Keratinocyte (primary cell): ENCODE data around the gene ACVR1B. TPM values are rescaled to one million over a fixed set of nuclear protein-coding genes. Genes with fewer than 3 reads are reported as not detected.

Experiments used
- DNase-seq: peaks from one replicate; pipeline ENCODE4 v3.0.0-alpha.2; 2011; ENCODE audit warnings: low read depth, missing footprints, low spot score
- FAIRE-seq: peaks from 2 replicates; lab custom pipeline; 2011; peaks lifted over from hg19 to GRCh38; lab: Jason Lieb, UNC
- H2AFZ ChIP-seq: 2 replicates; pipeline ENCODE4 v1.6.0; 2012; ENCODE audit warnings: low read length, control low read depth, inconsistent platforms; ENCODE audit not compliant: control insufficient read depth
- H3K27ac ChIP-seq: 2 replicates; pipeline ENCODE4 v1.5.1; 2011; ENCODE audit warnings: low read length; ENCODE audit not compliant: control insufficient read depth, insufficient read depth
- H3K27me3 ChIP-seq: 3 replicates; pipeline ENCODE4 v1.6.0; 2011; ENCODE audit warnings: low read length; ENCODE audit not compliant: control insufficient read depth, insufficient read depth; ENCODE audit errors: extremely low read depth
- H3K36me3 ChIP-seq, 2 experiments: 2 replicates in 1 of 2; 3 replicates in 1 of 2; pipeline ENCODE4 v1.5.1; 2011; ENCODE audit warnings: low read length in 2 of 2, mild to moderate bottlenecking in 1 of 2; ENCODE audit not compliant: control insufficient read depth in 2 of 2, insufficient read depth in 2 of 2; ENCODE audit errors: extremely low read depth in 1 of 2
- H3K4me1 ChIP-seq: 3 replicates; pipeline ENCODE4 v1.5.1; 2011; ENCODE audit warnings: low read length; ENCODE audit not compliant: control insufficient read depth, insufficient read depth; ENCODE audit errors: extremely low read depth
- H3K4me2 ChIP-seq: 3 replicates; pipeline ENCODE4 v1.6.0; 2011; ENCODE audit warnings: low read depth, low read length; ENCODE audit not compliant: control insufficient read depth, insufficient read depth; ENCODE audit errors: extremely low read depth
- H3K4me3 ChIP-seq, 3 experiments: fragments of 200-600 bp in 1 of 3; sonication (generic) in 1 of 3; 2 replicates in 2 of 3; 3 replicates in 1 of 3; pipeline ENCODE4 v1.5.1; 2011 to 2016; ENCODE audit warnings: low read length in 3 of 3, mild to moderate bottlenecking in 3 of 3, control low read depth in 2 of 3, inconsistent platforms in 1 of 3, low read depth in 1 of 3, mixed read lengths in 1 of 3, mixed run types in 1 of 3, moderate library complexity in 1 of 3; ENCODE audit not compliant: control insufficient read depth in 2 of 3, insufficient read depth in 2 of 3; ENCODE audit errors: extremely low read depth in 1 of 3
- H3K79me2 ChIP-seq: 2 replicates; pipeline ENCODE4 v1.6.0; 2012; ENCODE audit warnings: low read length; ENCODE audit not compliant: control insufficient read depth, insufficient read depth
- H3K9ac ChIP-seq: 3 replicates; pipeline ENCODE4 v1.6.0; 2011; ENCODE audit warnings: low read length; ENCODE audit not compliant: control insufficient read depth, insufficient read depth; ENCODE audit errors: extremely low read depth
- H3K9me1 ChIP-seq: 3 replicates; pipeline ENCODE4 v1.6.0; 2011; ENCODE audit warnings: low read length; ENCODE audit not compliant: control insufficient read depth, insufficient read depth; ENCODE audit errors: extremely low read depth
- H3K9me3 ChIP-seq: 2 replicates; pipeline ENCODE4 v1.5.1; 2012; ENCODE audit warnings: low read depth, low read length; ENCODE audit not compliant: control insufficient read depth
- H4K20me1 ChIP-seq: 3 replicates; pipeline ENCODE4 v1.6.0; 2011; ENCODE audit warnings: low read length; ENCODE audit not compliant: control insufficient read depth, insufficient read depth; ENCODE audit errors: extremely low read depth
- EZH2 ChIP-seq: IDR thresholded peaks from one replicate; pipeline ENCODE4 v1.6.1; 2012; ENCODE audit warnings: inconsistent platforms, mild to moderate bottlenecking, low read length, moderate library complexity
- dilution Hi-C: fragments of 300-500 bp; cut with MboI; formaldehyde crosslinking; loops from one replicate; pipeline ENCODE4 v1.7.0; 2020; ENCODE audit warnings: low sequenced_read_pairs; ENCODE audit not compliant: extremely low pct_ligation_motif_present
- polyA plus RNA-seq, 5 experiments: library from polyadenylated mRNA; depleted of rRNA in 3 of 5; stranded (reverse) in 3 of 5; stranded (forward) in 1 of 5; unstranded in 1 of 5; fragments of >200 nt; gene quantifications; 1 replicate in 1 of 5; 2 replicates in 3 of 5; 3 replicates in 1 of 5; pipeline versions ENCODE4 v1.2.1 to v1.2.3, GENCODE V29; 2011 to 2012; ENCODE audit warnings: missing spikeins in 2 of 5, low read depth in 1 of 5, low replicate concordance in 1 of 5
- small RNA-seq, 3 experiments: library from RNA; depleted of rRNA; stranded (forward); fragments of <200 nt; gene quantifications; one replicate each; pipeline ENCODE3, GENCODE V24; 2012; ENCODE audit warnings: low read depth in 3 of 3, low replicate concordance in 1 of 3; ENCODE audit not compliant: insufficient read length in 3 of 3
- TF ChIP-seq, protein P1 (sequence below), 3 experiments: IDR thresholded peaks in 1 of 3; conservative IDR thresholded peaks in 1 of 3; optimal IDR thresholded peaks in 1 of 3; 2 replicates in 2 of 3; 3 replicates in 1 of 3; pipeline versions ENCODE3 to v1.5.1; 2011; ENCODE audit warnings: low read length in 3 of 3, mild to moderate bottlenecking in 3 of 3, moderate library complexity in 2 of 3, control low read depth in 1 of 3, inconsistent platforms in 1 of 3; ENCODE audit not compliant: insufficient read depth in 2 of 3; ENCODE audit errors: extremely low read depth in 1 of 3

The ACVR1B gene
- polyA plus RNA-seq, 1 donor (not counting 4 experiments of a cell fraction or from before 2014, with no cell fraction given): 12.7 TPM

DNA sequence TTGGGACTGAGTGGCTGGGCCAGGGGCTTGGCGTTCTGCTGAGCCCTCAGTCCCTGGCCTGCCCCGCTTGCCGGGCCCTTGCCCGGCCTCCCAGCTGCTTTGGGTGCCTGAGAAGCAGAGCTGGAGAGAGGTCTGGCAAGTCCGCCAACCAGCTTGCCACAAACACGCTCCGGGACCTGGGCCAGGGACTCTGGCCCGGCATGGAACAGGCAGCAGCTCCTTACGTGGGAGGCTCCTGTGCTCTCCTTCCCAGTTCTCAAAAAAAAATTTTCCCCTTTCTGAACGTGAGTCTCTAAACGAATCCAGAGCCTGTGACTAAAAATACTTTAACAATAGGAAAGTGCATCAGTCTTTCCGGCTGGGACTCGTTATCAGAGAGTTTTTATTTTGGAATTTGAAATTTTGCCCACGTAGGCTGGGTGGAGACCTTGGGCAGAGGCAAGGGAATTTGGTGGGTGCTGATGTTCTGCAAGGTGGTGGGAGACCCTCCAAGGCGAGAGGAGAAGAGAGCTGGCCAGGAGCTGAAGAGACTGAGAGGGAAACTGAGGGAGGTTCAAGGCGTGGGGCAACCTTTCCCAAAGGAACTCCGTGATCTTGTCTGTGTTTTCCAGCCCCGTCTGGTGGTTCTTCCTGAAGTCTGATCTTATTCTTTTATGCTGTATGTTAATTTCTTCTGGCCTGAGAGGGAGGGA is 92.9 kb downstream of the ACVR1B start:
- no peaks in the 10 kb centered on the region for H3K79me2 ChIP-seq
- no peak overlapping the region for H3K4me2 ChIP-seq
- no peaks in the 10 kb centered on the region for H3K36me3 ChIP-seq
- no peak overlapping the region for H3K9ac ChIP-seq
- no peak overlapping the region for H2AFZ ChIP-seq
- H3K4me1 ChIP-seq: no peaks in the 10 kb centered on the region
- no peak overlapping the region for H3K27ac ChIP-seq
- no peaks in the 10 kb centered on the region for H3K9me1 ChIP-seq
- H3K9me3 ChIP-seq: no peaks in the 10 kb centered on the region
- DNase-seq: no peak
- dilution Hi-C loops: no loop called here
- FAIRE-seq: no peak
- TF ChIP-seq, protein P1, sequence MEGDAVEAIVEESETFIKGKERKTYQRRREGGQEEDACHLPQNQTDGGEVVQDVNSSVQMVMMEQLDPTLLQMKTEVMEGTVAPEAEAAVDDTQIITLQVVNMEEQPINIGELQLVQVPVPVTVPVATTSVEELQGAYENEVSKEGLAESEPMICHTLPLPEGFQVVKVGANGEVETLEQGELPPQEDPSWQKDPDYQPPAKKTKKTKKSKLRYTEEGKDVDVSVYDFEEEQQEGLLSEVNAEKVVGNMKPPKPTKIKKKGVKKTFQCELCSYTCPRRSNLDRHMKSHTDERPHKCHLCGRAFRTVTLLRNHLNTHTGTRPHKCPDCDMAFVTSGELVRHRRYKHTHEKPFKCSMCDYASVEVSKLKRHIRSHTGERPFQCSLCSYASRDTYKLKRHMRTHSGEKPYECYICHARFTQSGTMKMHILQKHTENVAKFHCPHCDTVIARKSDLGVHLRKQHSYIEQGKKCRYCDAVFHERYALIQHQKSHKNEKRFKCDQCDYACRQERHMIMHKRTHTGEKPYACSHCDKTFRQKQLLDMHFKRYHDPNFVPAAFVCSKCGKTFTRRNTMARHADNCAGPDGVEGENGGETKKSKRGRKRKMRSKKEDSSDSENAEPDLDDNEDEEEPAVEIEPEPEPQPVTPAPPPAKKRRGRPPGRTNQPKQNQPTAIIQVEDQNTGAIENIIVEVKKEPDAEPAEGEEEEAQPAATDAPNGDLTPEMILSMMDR (optimal IDR thresholded peaks at IDR 0.05 in 1 of 3, IDR thresholded peaks at IDR 0.05 in 1 of 3, conservative IDR thresholded peaks at IDR 0.05 in 1 of 3; ENCODE audit: extremely low read depth in 1 of 3, insufficient read depth in 2 of 3, low read length in 3 of 3): no peak
- TF ChIP-seq EZH2: no peak
- H3K27me3 ChIP-seq: no peaks in the 10 kb centered on the region
- H3K4me3 ChIP-seq: no peak overlapping the region
- no peaks in the 10 kb centered on the region for H4K20me1 ChIP-seq

DNA sequence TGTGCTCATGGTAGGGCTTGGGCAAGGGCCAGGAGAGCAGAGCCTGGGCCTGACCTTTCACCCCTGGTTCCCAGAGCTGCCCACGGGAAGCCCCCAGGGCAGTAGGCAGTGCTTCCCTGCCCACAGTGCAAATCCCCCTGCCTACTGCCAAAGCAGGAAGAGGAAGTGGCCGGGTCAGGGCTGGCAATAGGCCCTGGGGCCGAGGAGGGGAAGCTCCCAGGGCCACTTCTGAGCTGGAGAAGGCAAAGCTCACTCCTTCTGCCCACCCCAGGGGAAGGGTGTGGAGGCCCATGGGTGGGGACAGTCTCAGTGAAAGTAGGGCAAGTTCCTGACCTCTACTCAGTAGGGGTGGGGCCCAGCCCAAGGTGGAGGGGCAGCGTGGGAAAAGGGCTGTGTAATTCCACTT is 94.3 kb downstream of the ACVR1B start:
- no peaks in the 10 kb centered on the region for H3K36me3 ChIP-seq
- no peak for TF ChIP-seq EZH2
- TF ChIP-seq, protein P1 (optimal IDR thresholded peaks at IDR 0.05 in 1 of 3, IDR thresholded peaks at IDR 0.05 in 1 of 3, conservative IDR thresholded peaks at IDR 0.05 in 1 of 3; ENCODE audit: extremely low read depth in 1 of 3, insufficient read depth in 2 of 3, low read length in 3 of 3): no peak
- dilution Hi-C loops: no loop called here
- H3K79me2 ChIP-seq: no peaks in the 10 kb centered on the region
- no peak overlapping the region for H2AFZ ChIP-seq
- no peaks in the 10 kb centered on the region for H3K9me3 ChIP-seq
- FAIRE-seq (no peak), DNase-seq (no peak)
- H3K4me2 ChIP-seq: no peak overlapping the region
- H3K27me3 ChIP-seq: no peaks in the 10 kb centered on the region
- H3K4me1 ChIP-seq: peaks cover 8% of the 10 kb centered on the region
- no peak overlapping the region for H3K9ac ChIP-seq
- H3K4me3 ChIP-seq: no peak overlapping the region
- no peaks in the 10 kb centered on the region for H4K20me1 ChIP-seq
- no peak overlapping the region for H3K27ac ChIP-seq
- no peaks in the 10 kb centered on the region for H3K9me1 ChIP-seq

Small RNA genes within 50 kb of the gene (small RNA-seq; reads per million reads assigned to genes)
- 0 to 0.33 (median 0.25) reads per million in 3 experiments for gene RNU6-574P

Other genes starting within 250 kb of the ACVR1B start
- gene FIGNL2, start 103.0 kb upstream of the ACVR1B start, polyA plus RNA-seq: not detected in 3 replicates
- not detected in 3 replicates for gene ANKRD33, start 63.6 kb upstream of the ACVR1B start, polyA plus RNA-seq
- not detected in 3 replicates for gene ACVRL1, start 44.2 kb upstream of the ACVR1B start, polyA plus RNA-seq
- 0.54 to 0.86 TPM (median 0.56 TPM) in 3 replicates for gene TAMALIN, start 55.2 kb downstream of the ACVR1B start, polyA plus RNA-seq
- 0.69 to 7.8 TPM (median 3.9 TPM) in 3 replicates for gene NR4A1, start 99.7 kb downstream of the ACVR1B start, polyA plus RNA-seq
- gene ATG101, start 118.3 kb downstream of the ACVR1B start, polyA plus RNA-seq: 62.7 to 74.7 TPM (median 73.9 TPM) in 3 replicates
- gene SMIM41, start 128.0 kb downstream of the ACVR1B start, polyA plus RNA-seq: not detected in 3 replicates
- gene KRT80, start 240.3 kb downstream of the ACVR1B start, polyA plus RNA-seq: 3.3 to 7.2 TPM (median 4.1 TPM) in 3 replicates